Motor neuron (in vitro differentiated cells): ENCODE results near the gene MON2. TPM values are rescaled to one million over a fixed set of nuclear protein-coding genes. Genes with fewer than 3 reads are reported as not detected.
A peak's percentile ranks its signal among the peaks of the same experiment; 100 is the strongest.
"Not testable (repeated sequence)": the region's sequence is repeated elsewhere in the genome, so short reads cannot be mapped to it uniquely, and the experiment has no call there.

Source experiments
- ATAC-seq, 8 experiments: fragments of 200-7000 bp; cut with Tn5 transposase; replicated peaks in 6 of 8; 2 replicates each; pipeline ENCODE4 v1.8.0; 2021; ENCODE audit warnings: mild to moderate bottlenecking in 8 of 8, moderate library complexity in 8 of 8
- H3K27ac ChIP-seq, 2 donors: fragments of 250-450 bp; sonication (Bioruptor Pico); 2 replicates each; pipeline ENCODE4 v1.9.0; 2021; ENCODE audit warnings: antibody characterized with exemption in 2 of 2, mild to moderate bottlenecking in 2 of 2, moderate library complexity in 1 of 2
- H3K4me1 ChIP-seq, 2 donors: fragments of 250-450 bp; sonication (Bioruptor Pico); replicated peaks in 1 of 2; 2 replicates each; pipeline ENCODE4 v1.6.1; 2021; ENCODE audit warnings: antibody characterized with exemption in 2 of 2, mild to moderate bottlenecking in 2 of 2, moderate library complexity in 1 of 2
- H3K4me3 ChIP-seq, 5 donors: fragments of 250-450 bp; sonication (Bioruptor Pico); 2 replicates each; pipeline ENCODE4 v1.9.0; 2021; ENCODE audit warnings: antibody characterized with exemption in 5 of 5, mild to moderate bottlenecking in 5 of 5, moderate library complexity in 4 of 5
- WGBS, 10 experiments: fragments of 450-650 bp; shearing (Covaris generic); methylation state at CpG; one replicate each; pipeline ENCODE4 v1.0.0; 2022; 5-methylcytosine and 5-hydroxymethylcytosine counted together
- in situ Hi-C, 9 experiments: fragments of 400-800 bp; cut with MboI; loops; one replicate each; pipeline ENCODE4 v1.15.0; 2021; ENCODE audit warnings: low sequenced_read_pairs in 9 of 9, low pct_unique_long_range_greater_than_20kb in 2 of 9; ENCODE audit not compliant: unreplicated experiment in 9 of 9
- total RNA-seq, 8 experiments: library from RNA; unstranded; fragments of 300-600 nt; gene quantifications; 2 replicates each; pipeline versions ENCODE4 v1.2.3 to v1.2.4, GENCODE V29; 2022

Gene MON2
- total RNA-seq: 10 to 100 TPM; 19.2 to 84.6 (median 39.7) TPM

- peak within 1 kb of the TSS; percentile 96 to 99 for H3K27ac ChIP-seq
- ATAC-seq: peak; percentile 96 to 99 (median 98)
- H3K4me1 ChIP-seq: peaks cover 11 to 18% of the 10 kb centered on the region in 2 donors
- in situ Hi-C loops: no loop called here
- 0 to 10% (median 0%) methylated on average over 1 to 9 of the region's 62 CpGs; no CpG with 5 or more reads in 2 of the 10 experiments for WGBS, 10 experiments
- H3K4me3 ChIP-seq: peak within 1 kb of the TSS; percentile 76 to 100 (median 92)
Observed at GRCh38 chr12:62466594-62467491, at the start of gene MON2. Gene MON2 (plus strand): TSS chr12:62466826. CDS start chr12:62467208, 382 bp downstream.

- Histone ChIP-seq H3K4me3 (no peak overlapping the region), H3K27ac (no peak overlapping the region), H3K4me1 (no peaks in the 10 kb centered on the region)
- in situ Hi-C loops: loop anchor here in 7 of 9 experiments (25.0 kb wide), 3 partner anchors 361 to 636 kb away; no protein-coding TSS in a partner anchor
- no peak for ATAC-seq
- WGBS, 10 experiments: 33 to 100% (median 82%) methylated on average over 1 to 3 of the region's 3 CpGs; no CpG with 5 or more reads in 2 of the 10 experiments
Observed at GRCh38 chr12:62426089-62426488, 40.5 kb upstream of the MON2 start.

GRCh38 chr12:62429457-62429856, 37.2 kb upstream of the MON2 start:
- ATAC-seq: no peak
- Histone ChIP-seq H3K4me1 (no peaks in the 10 kb centered on the region), H3K4me3 (no peak overlapping the region), H3K27ac (no peak overlapping the region)
- in situ Hi-C loops: loop anchor here in 7 of 9 experiments (25.0 kb wide), 3 partner anchors 358 to 633 kb away; no protein-coding TSS in a partner anchor

- peak overlapping the region in 2 of 5 donors; percentile 15 to 27 for H3K4me3 ChIP-seq
- no peaks in the 10 kb centered on the region for H3K4me1 ChIP-seq
- H3K27ac ChIP-seq: no peak overlapping the region
- no peak for ATAC-seq
- in situ Hi-C loops: loop anchor here in 7 of 9 experiments (10.0 to 25.0 kb wide), 4 partner anchors 353 to 628 kb away; no protein-coding TSS in a partner anchor
- WGBS, 10 experiments: 30 to 81% (median 69%) methylated on average over 1 to 16 of the region's 16 CpGs; no CpG with 5 or more reads in 1 of the 10 experiments
Observed at GRCh38 chr12:62434494-62435302, 31.9 kb upstream of the MON2 start.

- peak; percentile 64 to 95 (median 84) for ATAC-seq
- in situ Hi-C loops: loop anchor here in 7 of 9 experiments (10.0 to 25.0 kb wide), 4 partner anchors 352 to 627 kb away; no protein-coding TSS in a partner anchor
- no peaks in the 10 kb centered on the region for H3K4me1 ChIP-seq
- H3K27ac ChIP-seq: no peak overlapping the region
- H3K4me3 ChIP-seq: peak overlapping the region in 3 of 5 donors; percentile 15 to 27 (median 22)
- 0 to 34% (median 20%) methylated on average over 4 to 13 of the region's 29 CpGs; no CpG with 5 or more reads in 4 of the 10 experiments for WGBS, 10 experiments
Observed at GRCh38 chr12:62435303-62436163, 31.1 kb upstream of the MON2 start.

GRCh38 chr12:62436164-62436503, 30.5 kb upstream of the MON2 start:
- no peak for ATAC-seq
- no peak overlapping the region for H3K4me3 ChIP-seq
- no peaks in the 10 kb centered on the region for H3K4me1 ChIP-seq
- WGBS, 10 experiments: 71 to 100% (median 90%) methylated on average over 1 to 3 of the region's 12 CpGs; no CpG with 5 or more reads in 6 of the 10 experiments
- no peak overlapping the region for H3K27ac ChIP-seq
- in situ Hi-C loops: loop anchor here in 7 of 9 experiments (10.0 to 25.0 kb wide), 4 partner anchors 351 to 626 kb away; no protein-coding TSS in a partner anchor

GRCh38 chr12:62438098-62438692, 28.4 kb upstream of the MON2 start:
- peak in 5 of 8 experiments; percentile 21 to 61 (median 26) for ATAC-seq
- Histone ChIP-seq H3K4me1 (no peaks in the 10 kb centered on the region), H3K4me3 (no peak overlapping the region), H3K27ac (no peak overlapping the region)
- whole genome bisulfite sequencing, 10 experiments: 0 to 28% (median 16%) methylated on average over 2 to 6 of the region's 6 CpGs; no CpG with 5 or more reads in 1 of the 10 experiments
- in situ Hi-C loops: loop anchor here in 7 of 9 experiments (10.0 to 25.0 kb wide), 4 partner anchors 349 to 624 kb away; no protein-coding TSS in a partner anchor

- ATAC-seq: no peak
- no peak overlapping the region for H3K4me3 ChIP-seq
Observed at GRCh38 chr12:62446754-62447452, 19.7 kb upstream of the MON2 start.

GRCh38 chr12:62448436-62448835, 18.2 kb upstream of the MON2 start:
- no peaks in the 10 kb centered on the region for H3K4me1 ChIP-seq
- no peak overlapping the region for H3K4me3 ChIP-seq
- ATAC-seq: no peak
- 0 to 100% (median 70%) methylated on average over 1 to 3 of the region's 3 CpGs; no CpG with 5 or more reads in 1 of the 10 experiments for WGBS, 10 experiments
- no peak overlapping the region for H3K27ac ChIP-seq
- in situ Hi-C loops: loop anchor here in 7 of 9 experiments (25.0 kb wide), 3 partner anchors 339 to 614 kb away; no protein-coding TSS in a partner anchor

More at GRCh38 chr12:62446754-62447452, 19.7 kb upstream of the MON2 start:
- H3K4me1 ChIP-seq: no peaks in the 10 kb centered on the region
- H3K27ac ChIP-seq: no peak overlapping the region
- in situ Hi-C loops: loop anchor here in 7 of 9 experiments (25.0 kb wide), 3 partner anchors 340 to 615 kb away; no protein-coding TSS in a partner anchor
- 0 to 100% (median 60%) methylated on average over 1 to 2 of the region's 2 CpGs; no CpG with 5 or more reads in 1 of the 10 experiments for WGBS, 10 experiments

- H3K27ac ChIP-seq, H3K4me1 ChIP-seq, H3K4me3 ChIP-seq, in situ Hi-C loops, ATAC-seq: not testable (repeated sequence)
- 0 to 100% (median 65%) methylated on average over 1 to 2 of the region's 2 CpGs; no CpG with 5 or more reads in 2 of the 10 experiments for WGBS, 10 experiments
Observed at GRCh38 chr12:62455429-62455828, 11.2 kb upstream of the MON2 start.

GRCh38 chr12:62458626-62459025, 8.0 kb upstream of the MON2 start:
- 50 to 100% (median 92%) methylated on average over 1 to 3 of the region's 3 CpGs; no CpG with 5 or more reads in 1 of the 10 experiments for WGBS, 10 experiments
- in situ Hi-C loops: no loop called here
- Histone ChIP-seq H3K4me1 (no peaks in the 10 kb centered on the region), H3K27ac (no peak overlapping the region), H3K4me3 (no peak overlapping the region)
- no peak for ATAC-seq
